Activated CD4-positive, alpha-beta T cell treated with anti-CD3 and anti-CD28 coated beads for 48 hours (primary cell): ENCODE measurements around the gene DDX11.
"Not testable (repeated sequence)": the region's sequence is repeated elsewhere in the genome, so short reads cannot be mapped to it uniquely, and the experiment has no call there.

Experiments used
- DNase-seq: peaks from one replicate; pipeline ENCODE4 v3.0.0-alpha.2; 2020

The DDX11 gene

DNA sequence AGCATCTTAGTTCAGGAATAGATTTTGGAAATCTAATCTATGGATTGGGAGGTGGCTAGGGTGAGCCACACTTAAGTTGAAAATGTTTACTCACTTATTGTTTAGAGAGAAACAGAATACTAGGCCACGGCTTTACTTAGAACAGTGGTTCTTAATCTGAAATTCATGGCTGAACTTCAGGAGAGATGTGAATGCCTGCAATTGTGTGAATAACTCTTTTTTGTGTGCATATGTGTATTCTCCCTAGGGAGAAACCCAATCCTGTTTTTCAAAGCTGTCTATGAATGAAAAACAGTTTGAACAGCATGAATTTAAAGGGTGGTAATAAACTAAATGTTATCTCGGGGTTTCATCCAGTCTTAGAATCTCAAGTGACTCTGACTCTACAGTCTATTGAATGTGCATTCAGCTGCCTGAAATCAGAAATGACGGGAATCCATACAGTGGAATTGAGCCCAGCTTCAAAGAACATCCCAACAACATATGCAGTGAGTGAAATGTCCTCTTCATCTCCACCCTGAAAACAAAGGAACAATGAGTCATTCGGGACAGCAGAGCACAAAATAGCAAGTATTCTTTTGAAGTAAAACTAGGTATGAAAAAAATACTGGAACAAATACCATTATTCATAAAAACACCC, 53.7 kb downstream of the DDX11 start:
- DNase-seq = not testable (repeated sequence)

DNA sequence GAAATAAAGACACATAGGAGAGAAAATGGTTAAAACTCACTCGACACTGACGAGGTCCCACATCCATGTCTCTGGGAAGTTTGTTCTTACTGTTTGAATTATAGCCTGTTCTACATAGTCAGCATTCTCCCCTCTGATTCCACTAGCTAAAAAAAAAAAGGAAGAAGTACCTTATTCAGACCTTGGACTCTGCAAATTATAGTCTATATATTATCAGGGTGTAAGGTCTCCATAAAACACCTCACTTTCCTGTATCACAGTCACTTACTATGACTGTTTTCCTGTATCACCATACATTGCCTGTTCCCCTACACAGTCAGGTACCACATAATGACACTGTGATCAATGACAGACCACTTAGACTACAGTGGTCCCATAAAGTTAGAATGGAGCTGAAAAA, 62.9 kb downstream of the DDX11 start:
- DNase-seq = not testable (repeated sequence)

DNA sequence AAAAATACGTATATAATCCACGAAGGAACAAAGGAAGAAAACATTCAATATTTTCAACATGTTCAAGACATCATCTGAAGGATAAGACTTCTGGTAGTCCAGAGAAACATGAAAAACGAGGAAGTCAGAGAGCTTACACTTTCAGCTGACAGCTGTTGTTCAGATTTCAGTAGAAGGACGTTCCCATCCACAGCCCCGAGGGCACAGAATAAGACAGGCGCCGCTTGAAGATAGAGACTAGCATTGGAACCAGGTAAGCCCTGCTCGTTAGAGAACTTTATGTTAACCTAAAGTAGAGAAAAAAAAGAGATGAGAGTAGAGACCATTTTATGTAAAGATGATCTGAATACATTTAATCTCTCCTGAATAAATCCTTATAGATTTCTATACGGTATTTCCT, 71.1 kb downstream of the DDX11 start:
- not testable (repeated sequence) for DNase-seq

DNA sequence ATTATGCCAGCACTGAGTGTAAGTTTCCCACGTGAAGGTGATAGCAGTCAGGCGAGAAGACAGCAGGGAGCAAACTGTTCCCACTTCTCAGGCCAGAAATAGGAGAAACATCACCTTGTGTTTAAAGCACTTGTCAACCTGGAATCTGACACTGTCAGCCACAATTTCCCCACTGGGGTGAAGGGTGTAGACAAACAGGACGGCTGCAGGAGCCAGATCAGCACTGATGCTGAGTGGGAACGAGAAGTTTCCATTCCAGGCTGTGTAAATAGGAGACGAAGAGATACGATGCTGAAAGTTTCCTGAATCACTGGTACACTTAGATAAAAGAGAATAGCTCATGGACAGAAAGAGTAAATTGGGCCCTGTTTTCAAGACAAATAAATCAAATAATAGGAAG, 71.6 kb downstream of the DDX11 start:
- DNase-seq = not testable (repeated sequence)

DNA sequence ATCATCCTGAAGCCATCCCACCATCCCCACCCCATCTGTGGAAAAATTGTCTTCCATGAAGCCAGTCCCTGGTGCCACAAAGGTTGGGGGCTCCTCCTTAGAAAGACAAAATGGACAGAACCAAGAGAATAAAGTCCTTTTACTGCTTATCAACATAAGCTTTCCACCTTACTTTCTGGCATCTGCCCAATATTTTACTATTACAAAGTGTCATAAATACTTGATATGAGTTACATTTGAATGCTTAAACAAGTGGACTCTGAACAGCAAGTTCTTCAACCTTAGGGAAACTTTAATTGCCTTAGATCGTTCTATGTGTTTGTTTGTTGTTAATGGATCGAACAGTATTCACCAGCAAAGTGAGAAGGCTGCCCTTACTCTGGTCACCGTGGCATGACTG, 73.8 kb downstream of the DDX11 start:
- DNase-seq = not testable (repeated sequence)

DNA sequence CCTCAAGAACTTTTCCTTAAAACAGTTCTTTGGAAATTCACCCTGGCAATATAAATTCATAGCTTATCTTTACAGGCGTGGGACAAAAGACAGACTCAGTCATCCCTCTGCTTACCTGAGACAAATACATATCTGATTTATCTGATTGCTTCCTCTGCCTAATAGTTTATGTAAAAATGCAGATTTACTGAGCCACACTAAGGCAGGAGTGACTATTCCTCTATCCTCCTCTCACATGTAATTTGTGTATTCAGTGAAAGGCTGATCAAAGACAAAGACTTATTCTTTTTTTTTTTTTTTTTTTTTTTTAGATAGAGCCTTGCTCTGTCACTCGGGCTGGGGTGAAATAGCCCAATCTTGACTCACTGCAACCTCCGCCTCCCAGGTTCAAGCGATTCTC, 77.1 kb downstream of the DDX11 start:
- DNase-seq = not testable (repeated sequence)
